GM12878 (cell line): ENCODE measurements around the gene UNC93A.

ENCODE experiments used
- CREB1 ChIP-seq: IDR thresholded peaks from 2 replicates; pipeline ENCODE4 v1.6.1; 2012; ENCODE audit warnings: low read depth, mild to moderate bottlenecking, inconsistent platforms
- CTCF ChIP-seq, 3 experiments: IDR thresholded peaks in 2 of 3; conservative IDR thresholded peaks in 1 of 3; 2 replicates each; pipeline ENCODE4 v1.5.1; 2011; ENCODE audit warnings: low read depth in 3 of 3, low read length in 3 of 3, mild to moderate bottlenecking in 3 of 3, control low read depth in 2 of 3, moderate library complexity in 2 of 3, inconsistent platforms in 1 of 3, mixed read lengths in 1 of 3; ENCODE audit not compliant: control insufficient read depth in 2 of 3, insufficient read depth in 1 of 3; ENCODE audit errors: extremely low read depth in 1 of 3
- FOXK2 ChIP-seq: fragments of 450-650 bp; IDR thresholded peaks from 2 replicates; pipeline ENCODE4 v1.6.1; 2017; ENCODE audit warnings: mild to moderate bottlenecking, moderate library complexity
- NFIC ChIP-seq: IDR thresholded peaks from 2 replicates; pipeline ENCODE4 v1.6.1; 2012; ENCODE audit warnings: low read depth, mild to moderate bottlenecking, inconsistent platforms, low read length, moderate library complexity
- NKRF ChIP-seq: fragments of 450-650 bp; conservative IDR thresholded peaks from 2 replicates; pipeline ENCODE4 v1.6.1; 2017; ENCODE audit warnings: mild to moderate bottlenecking, moderate library complexity
- POLR2AphosphoS5 ChIP-seq: IDR thresholded peaks from 2 replicates; pipeline ENCODE4 v1.6.1; 2011; ENCODE audit warnings: mild to moderate bottlenecking, low read length, inconsistent platforms
- RELA ChIP-seq: fragments of 450-650 bp; IDR thresholded peaks from 2 replicates; pipeline ENCODE4 v1.8.0; 2014; ENCODE audit warnings: borderline replicate concordance; ENCODE audit not compliant: partially characterized antibody
- REST ChIP-seq: IDR thresholded peaks from 2 replicates; pipeline ENCODE4 v1.6.1; 2012; ENCODE audit warnings: mild to moderate bottlenecking, low read depth, low read length
- SUZ12 ChIP-seq: fragments of 200-600 bp; sonication (generic); IDR thresholded peaks from one replicate; pipeline ENCODE4 v1.6.1; 2018; ENCODE audit warnings: antibody characterized with exemption, mild to moderate bottlenecking; ENCODE audit not compliant: unreplicated experiment
- TCF12 ChIP-seq: IDR thresholded peaks from 2 replicates; pipeline ENCODE4 v1.6.1; 2011; ENCODE audit warnings: low read depth, mild to moderate bottlenecking, low read length

- TF ChIP-seq NFIC, result no peak
- no peak for TF ChIP-seq FOXK2
- TF ChIP-seq POLR2AphosphoS5, result no peak
- TF ChIP-seq REST, result no peak
- no peak for TF ChIP-seq CREB1
- no peak for TF ChIP-seq NKRF
- TF ChIP-seq TCF12, result no peak
- no peak for TF ChIP-seq SUZ12
- TF ChIP-seq RELA, result no peak
- TF ChIP-seq CTCF (IDR thresholded peaks at IDR 0.05 in 2 of 3, conservative IDR thresholded peaks at IDR 0.05 in 1 of 3; ENCODE audit: control insufficient read depth in 2 of 3, extremely low read depth in 1 of 3, insufficient read depth in 1 of 3, low read depth in 3 of 3, low read length in 3 of 3), result no peak
Observed at GRCh38 chr6:167299641-167300308, 8.7 kb downstream of the UNC93A start.
